Effector memory CD4-positive, alpha-beta T cell (primary cell): ENCODE data around the gene ZNF513.

ENCODE experiments used
- DNase-seq, 3 donors: peaks; one replicate each; pipeline ENCODE4 v3.0.0-alpha.2; 2020
- H3K27ac ChIP-seq: 2 replicates; pipeline ENCODE4 v1.7.0; 2013; ENCODE audit warnings: mild to moderate bottlenecking, low read length, moderate library complexity; ENCODE audit not compliant: insufficient read depth, poor library complexity, severe bottlenecking
- H3K27me3 ChIP-seq: replicated peaks from 2 replicates; pipeline ENCODE4 v1.7.0; 2013; ENCODE audit warnings: mild to moderate bottlenecking, low read length; ENCODE audit not compliant: insufficient read depth, control insufficient read depth, poor library complexity, severe bottlenecking
- H3K36me3 ChIP-seq: 2 replicates; pipeline ENCODE4 v1.7.0; 2013; ENCODE audit warnings: mild to moderate bottlenecking, low read length, moderate library complexity; ENCODE audit not compliant: control insufficient read depth, insufficient read depth
- H3K4me1 ChIP-seq: 2 replicates; pipeline ENCODE4 v1.7.0; 2013; ENCODE audit warnings: low read length, mild to moderate bottlenecking; ENCODE audit not compliant: control insufficient read depth, insufficient read depth, poor library complexity, severe bottlenecking
- H3K4me3 ChIP-seq: 2 replicates; pipeline ENCODE4 v1.7.0; 2013; ENCODE audit warnings: low read length, low read depth, mild to moderate bottlenecking; ENCODE audit not compliant: insufficient read depth, poor library complexity, severe bottlenecking
- H3K9me3 ChIP-seq: 2 replicates; pipeline ENCODE4 v1.7.0; 2013; ENCODE audit warnings: mild to moderate bottlenecking, low read length, moderate library complexity; ENCODE audit not compliant: control insufficient read depth

ZNF513 gene

GRCh38 chr2:27375513-27376099 lies 4.9 kb downstream of the ZNF513 start:
- Histone ChIP-seq H3K4me3 (no peak overlapping the region), H3K27me3 (no peaks in the 10 kb centered on the region), H3K36me3 (peaks cover 54% of the 10 kb centered on the region), H3K9me3 (no peaks in the 10 kb centered on the region), H3K27ac (no peak overlapping the region), H3K4me1 (peaks cover 23% of the 10 kb centered on the region)
- no peak for DNase-seq

GRCh38 chr2:27373567-27373966 lies 7.0 kb downstream of the ZNF513 start:
- no peak for DNase-seq
- no peak overlapping the region for H3K27ac ChIP-seq
- H3K27me3 ChIP-seq, result no peaks in the 10 kb centered on the region
- H3K36me3 ChIP-seq, result peaks cover 54% of the 10 kb centered on the region
- no peak overlapping the region for H3K4me3 ChIP-seq
- peaks cover 24% of the 10 kb centered on the region for H3K4me1 ChIP-seq
- H3K9me3 ChIP-seq, result no peaks in the 10 kb centered on the region

- H3K9me3 ChIP-seq, result no peaks in the 10 kb centered on the region
- DNase-seq, result no peak
- H3K27ac ChIP-seq, result peak overlapping the region; percentile 14
- H3K4me1 ChIP-seq, result peaks cover 24% of the 10 kb centered on the region
- no peaks in the 10 kb centered on the region for H3K27me3 ChIP-seq
- no peak overlapping the region for H3K4me3 ChIP-seq
- peaks cover 54% of the 10 kb centered on the region for H3K36me3 ChIP-seq
Observed at GRCh38 chr2:27372937-27373336, 7.6 kb downstream of the ZNF513 start.

- DNase-seq, result no peak
- Histone ChIP-seq H3K9me3 (no peaks in the 10 kb centered on the region), H3K27ac (peak overlapping the region; percentile 89), H3K36me3 (peaks cover 54% of the 10 kb centered on the region), H3K4me3 (peak overlapping the region; percentile 96), H3K27me3 (no peaks in the 10 kb centered on the region), H3K4me1 (peaks cover 24% of the 10 kb centered on the region)
Observed at GRCh38 chr2:27370816-27371620, 9.5 kb downstream of the ZNF513 start.

GRCh38 chr2:27370026-27370815 lies 10.3 kb downstream of the ZNF513 start, which contains the start of the genes EIF2B4 and SNX17:
TSS of gene EIF2B4 (minus strand) at chr2:27370338. CDS start at chr2:27370314, 24 bp downstream.
TSS of gene SNX17 (plus strand) at chr2:27370616. CDS start at chr2:27370744, 128 bp downstream.
- Histone ChIP-seq H3K4me1 (peaks cover 24% of the 10 kb centered on the region), H3K27me3 (no peaks in the 10 kb centered on the region), H3K4me3 (peak within 1 kb of the TSS; percentile 96), H3K9me3 (no peaks in the 10 kb centered on the region), H3K36me3 (peaks cover 53% of the 10 kb centered on the region), H3K27ac (peak within 1 kb of the TSS; percentile 89)
- peak; percentile 98 to 100 (median 99) for DNase-seq

- Histone ChIP-seq H3K27me3 (no peaks in the 10 kb centered on the region), H3K4me3 (peak overlapping the region; percentile 96), H3K27ac (peak overlapping the region; percentile 89), H3K36me3 (peaks cover 50% of the 10 kb centered on the region), H3K4me1 (peaks cover 24% of the 10 kb centered on the region), H3K9me3 (no peaks in the 10 kb centered on the region)
- DNase-seq, result no peak
Observed at GRCh38 chr2:27369471-27370025, 11.0 kb downstream of the ZNF513 start.

GRCh38 chr2:27363933-27364332 lies 16.6 kb downstream of the ZNF513 start:
- no peaks in the 10 kb centered on the region for H3K27me3 ChIP-seq
- peaks cover 44% of the 10 kb centered on the region for H3K36me3 ChIP-seq
- no peaks in the 10 kb centered on the region for H3K9me3 ChIP-seq
- peaks cover 2% of the 10 kb centered on the region for H3K4me1 ChIP-seq
- H3K27ac ChIP-seq, result no peak overlapping the region
- DNase-seq, result no peak
- no peak overlapping the region for H3K4me3 ChIP-seq

GRCh38 chr2:27362678-27363420 lies 17.7 kb downstream of the ZNF513 start:
- Histone ChIP-seq H3K27me3 (no peaks in the 10 kb centered on the region), H3K36me3 (peaks cover 39% of the 10 kb centered on the region), H3K9me3 (no peaks in the 10 kb centered on the region), H3K27ac (no peak overlapping the region), H3K4me1 (peaks cover under 1% of the 10 kb centered on the region), H3K4me3 (no peak overlapping the region)
- no peak for DNase-seq
